Trophoblast cell (in vitro differentiated cells and primary cell): ENCODE results near the gene HECA.

Source experiments
- DNase-seq, 2 donors: peaks; one replicate each; pipeline ENCODE4 v3.0.0-alpha.2; 2016
- H2AFZ ChIP-seq: 2 replicates; pipeline ENCODE4 v1.6.1; 2013; ENCODE audit warnings: low read length, moderate library complexity, mild to moderate bottlenecking; ENCODE audit not compliant: insufficient read depth, poor library complexity
- H2AK5ac ChIP-seq: 2 replicates; pipeline ENCODE4 v1.6.1; 2013; ENCODE audit warnings: mild to moderate bottlenecking, low read length
- H2BK120ac ChIP-seq: 2 replicates; pipeline ENCODE4 v1.6.1; 2013; ENCODE audit warnings: low read length, mild to moderate bottlenecking, moderate library complexity; ENCODE audit not compliant: insufficient read depth, poor library complexity
- H2BK12ac ChIP-seq: 2 replicates; pipeline ENCODE4 v1.6.1; 2013; ENCODE audit warnings: mild to moderate bottlenecking, low read length, moderate library complexity
- H2BK5ac ChIP-seq: 2 replicates; pipeline ENCODE4 v1.6.1; 2013; ENCODE audit warnings: low read length, low read depth, moderate library complexity, mild to moderate bottlenecking; ENCODE audit not compliant: poor library complexity
- H3K14ac ChIP-seq: 2 replicates; pipeline ENCODE4 v1.6.1; 2013; ENCODE audit warnings: mild to moderate bottlenecking, low read length
- H3K18ac ChIP-seq: 2 replicates; pipeline ENCODE4 v1.6.1; 2013; ENCODE audit warnings: mild to moderate bottlenecking, low read length
- H3K23ac ChIP-seq: 2 replicates; pipeline ENCODE4 v1.6.1; 2013; ENCODE audit warnings: low read length
- H3K27ac ChIP-seq: 2 replicates; pipeline ENCODE4 v1.5.1; 2013; ENCODE audit warnings: low read depth, mild to moderate bottlenecking, inconsistent platforms, low read length, moderate library complexity
- H3K27me3 ChIP-seq: 2 replicates; pipeline ENCODE4 v1.6.1; 2013; ENCODE audit warnings: inconsistent platforms, mild to moderate bottlenecking, low read length, moderate library complexity; ENCODE audit not compliant: insufficient read depth
- H3K36me3 ChIP-seq, 2 experiments: 1 replicate in 1 of 2; 2 replicates in 1 of 2; pipeline ENCODE4 v1.6.1; 2013; ENCODE audit warnings: low read length in 2 of 2, mild to moderate bottlenecking in 2 of 2, moderate library complexity in 1 of 2; ENCODE audit not compliant: insufficient read depth in 2 of 2, control insufficient read depth in 1 of 2
- H3K4ac ChIP-seq: 2 replicates; pipeline ENCODE4 v1.6.1; 2013; ENCODE audit warnings: low read depth, mild to moderate bottlenecking, low read length, moderate library complexity
- H3K4me1 ChIP-seq, 2 experiments: 1 replicate in 1 of 2; 2 replicates in 1 of 2; pipeline ENCODE4 v1.6.1; 2013; ENCODE audit warnings: low read length in 2 of 2, mild to moderate bottlenecking in 2 of 2, moderate library complexity in 1 of 2; ENCODE audit not compliant: insufficient read depth in 2 of 2, control insufficient read depth in 1 of 2
- H3K4me2 ChIP-seq: 2 replicates; pipeline ENCODE4 v1.6.1; 2013; ENCODE audit warnings: inconsistent platforms, mild to moderate bottlenecking, low read length, moderate library complexity
- H3K4me3 ChIP-seq: 2 replicates; pipeline ENCODE4 v1.5.1; 2013; ENCODE audit warnings: mild to moderate bottlenecking, low read depth, low read length, inconsistent platforms
- H3K79me1 ChIP-seq: one replicate; pipeline ENCODE4 v1.6.1; 2013; ENCODE audit warnings: low read length
- H3K79me2 ChIP-seq: 2 replicates; pipeline ENCODE4 v1.6.1; 2013; ENCODE audit warnings: low read length, mild to moderate bottlenecking; ENCODE audit not compliant: control insufficient read depth, insufficient read depth, poor library complexity
- H3K9ac ChIP-seq: 2 replicates; pipeline ENCODE4 v1.6.1; 2013; ENCODE audit warnings: mild to moderate bottlenecking, low read length
- H3K9me3 ChIP-seq: 2 replicates; pipeline ENCODE4 v1.6.1; 2013; ENCODE audit warnings: low read depth, mild to moderate bottlenecking, control low read depth, inconsistent platforms, low read length; ENCODE audit not compliant: insufficient read depth
- H4K12ac ChIP-seq: 2 replicates; pipeline ENCODE4 v1.6.1; 2013; ENCODE audit warnings: low read depth, mild to moderate bottlenecking, low read length, moderate library complexity
- H4K8ac ChIP-seq: 2 replicates; pipeline ENCODE4 v1.6.1; 2013; ENCODE audit warnings: low read depth, mild to moderate bottlenecking, low read length, moderate library complexity
- H4K91ac ChIP-seq: one replicate; pipeline ENCODE4 v1.6.1; 2013; ENCODE audit warnings: low read depth, mild to moderate bottlenecking, low read length, moderate library complexity
- WGBS: extraction: QIAGEN DNeasy Blood & Tissue Kit; methylation state at CpG from one replicate; pipeline ENCODE4 v1.1.7; 2013; ENCODE audit warnings: missing lambda C conversion rate; ENCODE audit not compliant: insufficient read length, insufficient coverage; ENCODE audit errors: extremely low coverage; 5-methylcytosine and 5-hydroxymethylcytosine counted together

The HECA gene

GRCh38 chr6:139114746-139115145 is 20.1 kb upstream of the HECA start:
- H3K79me1 ChIP-seq = peaks cover 4% of the 10 kb centered on the region
- no peak overlapping the region for H3K18ac ChIP-seq
- WGBS = no CpG with 5 or more reads among the region's 3 CpGs
- no peak overlapping the region for H4K12ac ChIP-seq
- no peaks in the 10 kb centered on the region for H3K79me2 ChIP-seq
- no peak overlapping the region for H3K9ac ChIP-seq
- H2AK5ac ChIP-seq = no peak overlapping the region
- no peak overlapping the region for H3K14ac ChIP-seq
- H2BK120ac ChIP-seq = no peak overlapping the region
- no peak overlapping the region for H3K4ac ChIP-seq
- no peak overlapping the region for H2BK5ac ChIP-seq
- H3K4me3 ChIP-seq = no peak overlapping the region
- H3K4me1 ChIP-seq = peaks cover 0 to 2% of the 10 kb centered on the region in 2 experiments
- H3K27me3 ChIP-seq = no peaks in the 10 kb centered on the region
- no peak overlapping the region for H2BK12ac ChIP-seq
- H4K91ac ChIP-seq = no peak overlapping the region
- no peak overlapping the region for H3K23ac ChIP-seq
- H3K9me3 ChIP-seq = peaks cover 4% of the 10 kb centered on the region
- no peak overlapping the region for H3K27ac ChIP-seq
- no peak overlapping the region for H2AFZ ChIP-seq
- no peak overlapping the region for H4K8ac ChIP-seq
- DNase-seq = no peak
- no peaks in the 10 kb centered on the region for H3K36me3 ChIP-seq
- H3K4me2 ChIP-seq = no peak overlapping the region

- H3K23ac ChIP-seq = no peak overlapping the region
- no peak overlapping the region for H3K9ac ChIP-seq
- H2BK12ac ChIP-seq = no peak overlapping the region
- H3K27ac ChIP-seq = no peak overlapping the region
- no peak for DNase-seq
- H3K27me3 ChIP-seq = no peaks in the 10 kb centered on the region
- H2BK120ac ChIP-seq = no peak overlapping the region
- H3K36me3 ChIP-seq = no peaks in the 10 kb centered on the region
- H3K4ac ChIP-seq = no peak overlapping the region
- H3K9me3 ChIP-seq = peaks cover 4% of the 10 kb centered on the region
- H3K18ac ChIP-seq = no peak overlapping the region
- H4K8ac ChIP-seq = no peak overlapping the region
- H3K79me2 ChIP-seq = no peaks in the 10 kb centered on the region
- no peak overlapping the region for H2AFZ ChIP-seq
- H3K14ac ChIP-seq = no peak overlapping the region
- no peak overlapping the region for H2BK5ac ChIP-seq
- no peak overlapping the region for H4K12ac ChIP-seq
- H2AK5ac ChIP-seq = no peak overlapping the region
- no peak overlapping the region for H4K91ac ChIP-seq
- H3K4me1 ChIP-seq = peaks cover 0 to 2% of the 10 kb centered on the region in 2 experiments
- H3K4me2 ChIP-seq = no peak overlapping the region
- 100% methylated on average over 1 of the region's 4 CpGs for WGBS
- no peak overlapping the region for H3K4me3 ChIP-seq
- H3K79me1 ChIP-seq = peaks cover 4% of the 10 kb centered on the region
These were observed 18.7 kb upstream of the HECA start for GRCh38 chr6:139115989-139116758.

GRCh38 chr6:139117734-139118133 is 17.1 kb upstream of the HECA start:
- Histone ChIP-seq H4K91ac (no peak overlapping the region), H4K12ac (no peak overlapping the region), H3K4me2 (no peak overlapping the region), H4K8ac (no peak overlapping the region), H2BK12ac (no peak overlapping the region), H3K79me2 (no peaks in the 10 kb centered on the region), H3K4me3 (no peak overlapping the region), H3K36me3 (no peaks in the 10 kb centered on the region), H2BK5ac (no peak overlapping the region), H3K23ac (no peak overlapping the region), H3K4me1 (peaks cover 0 to 1% of the 10 kb centered on the region in 2 experiments), H3K27me3 (no peaks in the 10 kb centered on the region), H3K9ac (no peak overlapping the region), H2BK120ac (no peak overlapping the region), H3K4ac (no peak overlapping the region), H3K27ac (no peak overlapping the region), H3K18ac (no peak overlapping the region), H3K79me1 (peaks cover 1% of the 10 kb centered on the region), H3K9me3 (peaks cover 4% of the 10 kb centered on the region), H2AK5ac (no peak overlapping the region), H3K14ac (no peak overlapping the region), H2AFZ (no peak overlapping the region)
- WGBS = no CpG with 5 or more reads among the region's 1 CpG
- peak in 1 of 2 donors; percentile 54 for DNase-seq

GRCh38 chr6:139119552-139119951 is 15.3 kb upstream of the HECA start:
- no peak for DNase-seq
- H2BK12ac ChIP-seq = no peak overlapping the region
- H3K4me1 ChIP-seq = no peaks in the 10 kb centered on the region
- no peak overlapping the region for H3K27ac ChIP-seq
- no peak overlapping the region for H2BK120ac ChIP-seq
- H2BK5ac ChIP-seq = no peak overlapping the region
- no peaks in the 10 kb centered on the region for H3K79me2 ChIP-seq
- H2AFZ ChIP-seq = no peak overlapping the region
- no peak overlapping the region for H2AK5ac ChIP-seq
- no peak overlapping the region for H4K8ac ChIP-seq
- H3K9me3 ChIP-seq = peaks cover 4% of the 10 kb centered on the region
- no peaks in the 10 kb centered on the region for H3K79me1 ChIP-seq
- no peak overlapping the region for H4K91ac ChIP-seq
- no peak overlapping the region for H3K4me2 ChIP-seq
- H3K4me3 ChIP-seq = no peak overlapping the region
- WGBS = no CpG with 5 or more reads among the region's 3 CpGs
- no peaks in the 10 kb centered on the region for H3K27me3 ChIP-seq
- H3K18ac ChIP-seq = no peak overlapping the region
- H3K9ac ChIP-seq = no peak overlapping the region
- H3K36me3 ChIP-seq = no peaks in the 10 kb centered on the region
- no peak overlapping the region for H3K4ac ChIP-seq
- no peak overlapping the region for H4K12ac ChIP-seq
- H3K14ac ChIP-seq = no peak overlapping the region
- H3K23ac ChIP-seq = no peak overlapping the region
